ENCODE results near the gene PALM3.

- no peak for TF ChIP-seq CBX5 (IDR thresholded peaks at IDR 0.05; ENCODE audit: low read depth)
- TF ChIP-seq CTCF (IDR thresholded peaks at IDR 0.05 in 2 of 3, conservative IDR thresholded peaks at IDR 0.05 in 1 of 3; ENCODE audit: control insufficient read depth in 2 of 3, extremely low read depth in 1 of 3, insufficient read depth in 1 of 3, low read depth in 3 of 3, low read length in 3 of 3), result no peak
- TF ChIP-seq EZH2 (IDR thresholded peaks at IDR 0.05; ENCODE audit: borderline replicate concordance, control insufficient read depth, low read depth, low read length), result no peak
- no peak for TF ChIP-seq EGR1 (IDR thresholded peaks at IDR 0.05; ENCODE audit: borderline replicate concordance in 1 of 2, low read depth in 2 of 2, low read length in 2 of 2)
- TF ChIP-seq FOXK2 (IDR thresholded peaks at IDR 0.05), result no peak
- TF ChIP-seq, protein P1, sequence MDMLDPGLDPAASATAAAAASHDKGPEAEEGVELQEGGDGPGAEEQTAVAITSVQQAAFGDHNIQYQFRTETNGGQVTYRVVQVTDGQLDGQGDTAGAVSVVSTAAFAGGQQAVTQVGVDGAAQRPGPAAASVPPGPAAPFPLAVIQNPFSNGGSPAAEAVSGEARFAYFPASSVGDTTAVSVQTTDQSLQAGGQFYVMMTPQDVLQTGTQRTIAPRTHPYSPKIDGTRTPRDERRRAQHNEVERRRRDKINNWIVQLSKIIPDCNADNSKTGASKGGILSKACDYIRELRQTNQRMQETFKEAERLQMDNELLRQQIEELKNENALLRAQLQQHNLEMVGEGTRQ (IDR thresholded peaks at IDR 0.05; ENCODE audit: borderline replicate concordance, low read depth, low read length), result no peak
- no peak for TF ChIP-seq IKZF2 (IDR thresholded peaks at IDR 0.05)
- TF ChIP-seq RFX5 (IDR thresholded peaks at IDR 0.05; ENCODE audit: low read depth, low read length), result no peak
- no peak for TF ChIP-seq CREM (IDR thresholded peaks at IDR 0.05; ENCODE audit: low read depth)
- no peak for TF ChIP-seq RAD21 (IDR thresholded peaks at IDR 0.05; ENCODE audit: insufficient read depth, low read depth, low read length)
- no peak for TF ChIP-seq JUND (IDR thresholded peaks at IDR 0.05; ENCODE audit: low read depth, low read length)
- TF ChIP-seq TAF1 (IDR thresholded peaks at IDR 0.05; ENCODE audit: borderline replicate concordance, low read depth, low read length), result no peak
- no peak for TF ChIP-seq SMC3 (IDR thresholded peaks at IDR 0.05; ENCODE audit: borderline replicate concordance, low read length)
Observed at GRCh38 chr19:14061751-14062557, at the start of gene PALM3.

All from GM12878 (cell line).